HAP-1 (cell line): Measurements from ENCODE around the gene PRC1.

Source experiments
- DNase-seq, 2 experiments: peaks; one replicate each; pipeline ENCODE4 v3.0.0-alpha.2; 2016 to 2020; ENCODE audit warnings: low spot score in 2 of 2
- H3K27me3 ChIP-seq: fragments of 250-450 bp; sonication (Bioruptor Pico); 2 replicates; pipeline ENCODE4 v1.5.1; 2020; ENCODE audit warnings: low read depth, mild to moderate bottlenecking, moderate library complexity
- H3K36me3 ChIP-seq: fragments of 250-450 bp; sonication (Bioruptor Pico); replicated peaks from 2 replicates; pipeline ENCODE4 v1.5.1; 2020; ENCODE audit warnings: mild to moderate bottlenecking
- H3K4me1 ChIP-seq: fragments of 250-450 bp; sonication (Bioruptor Pico); 2 replicates; pipeline ENCODE4 v1.5.1; 2020; ENCODE audit warnings: mild to moderate bottlenecking
- H3K4me3 ChIP-seq: fragments of 250-450 bp; sonication (Bioruptor Pico); 2 replicates; pipeline ENCODE4 v1.5.1; 2020; ENCODE audit warnings: mild to moderate bottlenecking, moderate library complexity
- H3K9me3 ChIP-seq: fragments of 250-450 bp; sonication (Bioruptor Pico); 2 replicates; pipeline ENCODE4 v1.5.1; 2020; ENCODE audit warnings: mild to moderate bottlenecking, moderate library complexity
- in situ Hi-C: fragments of 300-500 bp; cut with MboI; formaldehyde crosslinking; loops from 3 replicates; pipeline ENCODE4 v1.14.3; 2020; ENCODE audit warnings: low sequenced_read_pairs, inconsistent platforms, mixed read lengths

Gene PRC1

DNA sequence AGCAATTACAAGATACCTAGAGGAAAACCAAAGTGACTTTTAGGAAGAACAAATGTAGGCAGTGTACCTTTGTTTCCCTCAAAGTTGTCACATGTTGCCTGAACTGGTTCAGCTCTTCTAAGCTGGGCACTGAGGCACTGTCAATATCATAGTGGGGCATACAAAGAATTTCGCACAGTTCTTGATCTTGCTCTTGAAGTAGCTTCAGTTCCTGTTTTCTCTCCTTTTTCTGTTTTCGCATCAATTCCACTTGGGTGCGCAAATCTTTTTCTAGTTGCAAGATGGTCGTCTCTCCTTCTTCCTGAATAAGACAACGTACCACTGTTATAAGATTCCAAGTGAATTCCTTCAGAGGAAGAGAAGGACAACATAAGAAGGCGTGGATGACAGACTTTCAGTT, 12.7 kb downstream of the PRC1 start:
- Histone ChIP-seq H3K9me3 (no peaks in the 10 kb centered on the region), H3K4me1 (no peaks in the 10 kb centered on the region), H3K36me3 (peaks cover 87% of the 10 kb centered on the region), H3K27me3 (no peaks in the 10 kb centered on the region), H3K4me3 (no peak overlapping the region)
- in situ Hi-C loops, result no loop called here
- DNase-seq, result no peak

GRCh38 chr15:90979582-90979981, 14.8 kb downstream of the PRC1 start:
- H3K27me3 ChIP-seq, result no peaks in the 10 kb centered on the region
- H3K4me1 ChIP-seq, result no peaks in the 10 kb centered on the region
- H3K36me3 ChIP-seq, result peaks cover 97% of the 10 kb centered on the region
- no peak for DNase-seq
- no peak overlapping the region for H3K4me3 ChIP-seq
- no peaks in the 10 kb centered on the region for H3K9me3 ChIP-seq
- in situ Hi-C loops, result no loop called here

DNA sequence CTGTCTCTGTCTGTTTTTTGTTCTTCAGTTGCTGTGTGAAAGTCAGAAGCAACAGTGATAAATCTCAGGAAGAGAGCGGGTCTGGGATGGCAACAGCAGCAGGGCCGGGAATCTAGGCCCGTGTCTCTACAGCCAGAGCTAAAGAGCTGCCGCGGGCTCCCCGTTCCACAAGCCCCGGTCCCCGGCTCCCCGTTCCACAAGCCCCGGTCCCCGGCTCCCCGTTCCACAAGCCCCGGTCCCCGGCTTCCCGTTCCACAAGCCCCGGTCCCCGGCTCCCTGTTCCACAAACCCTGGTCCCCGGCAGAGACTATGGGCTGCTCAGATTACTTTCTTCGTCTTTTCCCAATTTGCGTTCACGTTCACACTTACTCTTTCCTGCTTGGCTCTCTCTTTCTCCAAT, 20.1 kb downstream of the PRC1 start:
- H3K36me3 ChIP-seq, result peaks cover 92% of the 10 kb centered on the region
- H3K4me3 ChIP-seq, result no peak overlapping the region
- DNase-seq, result no peak
- in situ Hi-C loops, result loop anchor here (25.0 kb wide), 1 partner anchor 1362 kb away; no protein-coding TSS in a partner anchor
- no peaks in the 10 kb centered on the region for H3K27me3 ChIP-seq
- no peaks in the 10 kb centered on the region for H3K9me3 ChIP-seq
- no peaks in the 10 kb centered on the region for H3K4me1 ChIP-seq

- Histone ChIP-seq H3K9me3 (no peaks in the 10 kb centered on the region), H3K4me1 (no peaks in the 10 kb centered on the region), H3K27me3 (no peaks in the 10 kb centered on the region), H3K36me3 (peaks cover 94% of the 10 kb centered on the region), H3K4me3 (no peak overlapping the region)
- in situ Hi-C loops, result loop anchor here (25.0 kb wide), 1 partner anchor 1360 kb away; no protein-coding TSS in a partner anchor
- DNase-seq, result no peak
These were observed 22.2 kb downstream of the PRC1 start for GRCh38 chr15:90972133-90972532.

DNA sequence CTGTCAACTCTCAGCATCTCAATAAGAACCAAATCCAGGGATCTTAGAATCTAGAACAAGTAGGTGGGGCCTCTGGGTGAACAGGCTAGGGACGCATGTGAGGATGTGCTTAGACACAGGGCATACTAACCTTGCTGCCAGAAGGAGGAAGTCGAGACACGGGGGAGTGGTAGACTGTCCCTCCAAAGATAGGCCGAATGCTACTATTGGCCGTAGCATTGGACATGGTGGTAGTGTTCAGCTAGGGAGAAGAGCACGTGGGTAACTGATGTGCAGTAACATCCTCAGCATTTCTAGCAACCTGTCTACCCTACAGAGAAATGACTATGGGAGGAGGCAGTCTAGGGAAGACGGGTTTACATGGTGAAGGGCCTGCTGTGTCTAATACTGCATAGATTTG, 24.1 kb downstream of the PRC1 start:
- DNase-seq, result no peak
- no peaks in the 10 kb centered on the region for H3K9me3 ChIP-seq
- H3K36me3 ChIP-seq, result peaks cover 96% of the 10 kb centered on the region
- H3K4me1 ChIP-seq, result no peaks in the 10 kb centered on the region
- no peaks in the 10 kb centered on the region for H3K27me3 ChIP-seq
- in situ Hi-C loops, result loop anchor here (25.0 kb wide), 1 partner anchor 1358 kb away; no protein-coding TSS in a partner anchor
- H3K4me3 ChIP-seq, result no peak overlapping the region

- no peak for DNase-seq
- Histone ChIP-seq H3K9me3 (no peaks in the 10 kb centered on the region), H3K36me3 (peaks cover 95% of the 10 kb centered on the region), H3K27me3 (no peaks in the 10 kb centered on the region), H3K4me1 (no peaks in the 10 kb centered on the region), H3K4me3 (no peak overlapping the region)
- in situ Hi-C loops, result loop anchor here (25.0 kb wide), 1 partner anchor 1356 kb away; no protein-coding TSS in a partner anchor
These were observed 25.9 kb downstream of the PRC1 start for GRCh38 chr15:90968434-90968833.

- no peak for DNase-seq
- H3K36me3 ChIP-seq, result peaks cover 94% of the 10 kb centered on the region
- H3K4me1 ChIP-seq, result no peaks in the 10 kb centered on the region
- H3K9me3 ChIP-seq, result no peaks in the 10 kb centered on the region
- no peaks in the 10 kb centered on the region for H3K27me3 ChIP-seq
- no peak overlapping the region for H3K4me3 ChIP-seq
- in situ Hi-C loops, result loop anchor here (25.0 kb wide), 1 partner anchor 1355 kb away; no protein-coding TSS in a partner anchor
These were observed 27.1 kb downstream of the PRC1 start for GRCh38 chr15:90967206-90967605.

GRCh38 chr15:90966262-90966661, 28.1 kb downstream of the PRC1 start:
- Histone ChIP-seq H3K4me3 (no peak overlapping the region), H3K36me3 (peaks cover 97% of the 10 kb centered on the region), H3K4me1 (no peaks in the 10 kb centered on the region), H3K27me3 (no peaks in the 10 kb centered on the region), H3K9me3 (no peaks in the 10 kb centered on the region)
- in situ Hi-C loops, result loop anchor here (25.0 kb wide), 1 partner anchor 1354 kb away; no protein-coding TSS in a partner anchor
- DNase-seq, result no peak

GRCh38 chr15:90962021-90962420, 32.3 kb downstream of the PRC1 start:
- DNase-seq, result no peak
- in situ Hi-C loops, result loop anchor here (25.0 kb wide), 1 partner anchor 1350 kb away; no protein-coding TSS in a partner anchor
- H3K36me3 ChIP-seq, result peaks cover 88% of the 10 kb centered on the region
- no peaks in the 10 kb centered on the region for H3K9me3 ChIP-seq
- H3K4me3 ChIP-seq, result no peak overlapping the region
- no peaks in the 10 kb centered on the region; the same call in 1 of the 2 replicates for H3K4me1 ChIP-seq
- H3K27me3 ChIP-seq, result no peaks in the 10 kb centered on the region

GRCh38 chr15:90960298-90961091, 33.8 kb downstream of the PRC1 start:
- Histone ChIP-seq H3K9me3 (no peaks in the 10 kb centered on the region), H3K27me3 (no peaks in the 10 kb centered on the region), H3K4me1 (peaks cover 8% of the 10 kb centered on the region), H3K4me3 (no peak overlapping the region), H3K36me3 (peaks cover 73% of the 10 kb centered on the region)
- DNase-seq, result no peak
- in situ Hi-C loops, result loop anchor here (25.0 kb wide), 1 partner anchor 1348 kb away; no protein-coding TSS in a partner anchor

GRCh38 chr15:90959894-90960293, 34.4 kb downstream of the PRC1 start:
- DNase-seq, result no peak
- peaks cover 67% of the 10 kb centered on the region for H3K36me3 ChIP-seq

DNA sequence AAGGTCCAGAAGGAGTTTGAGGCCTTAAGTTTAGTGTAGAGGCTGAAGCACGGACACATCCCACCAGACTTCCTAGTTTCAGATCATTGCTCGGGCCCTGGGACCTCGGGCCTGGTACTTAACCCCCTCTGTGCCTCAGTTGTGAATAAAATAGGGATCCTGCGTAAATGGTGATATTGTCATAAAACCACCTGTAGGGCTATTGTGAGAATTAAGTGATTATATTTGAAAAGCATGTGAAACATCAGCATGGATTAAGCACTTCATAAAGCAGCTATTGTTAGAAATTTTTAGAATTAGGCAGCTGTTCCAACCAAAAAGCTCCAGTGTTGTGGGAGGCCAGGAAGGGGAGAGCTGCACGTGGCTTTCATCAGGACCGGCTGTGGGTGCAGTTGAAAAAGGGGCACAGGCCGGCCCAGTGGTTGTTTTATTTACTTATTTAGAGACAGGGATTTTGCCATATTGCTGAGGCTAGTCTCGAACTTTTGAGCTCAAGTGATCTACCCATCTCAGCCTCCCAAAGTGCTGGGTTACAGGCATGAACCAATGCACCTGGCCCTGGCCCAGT, 35.2 kb downstream of the PRC1 start:
- H3K27me3 ChIP-seq, result no peaks in the 10 kb centered on the region
- H3K9me3 ChIP-seq, result no peaks in the 10 kb centered on the region
- H3K4me3 ChIP-seq, result no peak overlapping the region
- in situ Hi-C loops, result loop anchor here (5.0 to 25.0 kb wide), 2 partner anchors 33 to 1347 kb away; partner anchors contain the start of gene PRC1
- peaks cover 59% of the 10 kb centered on the region for H3K36me3 ChIP-seq
- DNase-seq, result no peak
- H3K4me1 ChIP-seq, result peaks cover 10% of the 10 kb centered on the region

More at GRCh38 chr15:90959894-90960293, 34.4 kb downstream of the PRC1 start:
- in situ Hi-C loops, result loop anchor here (5.0 to 25.0 kb wide), 2 partner anchors 32 to 1348 kb away; partner anchors contain the start of gene PRC1
- H3K4me3 ChIP-seq, result no peak overlapping the region
- H3K9me3 ChIP-seq, result no peaks in the 10 kb centered on the region
- H3K27me3 ChIP-seq, result no peaks in the 10 kb centered on the region
- H3K4me1 ChIP-seq, result peaks cover 8% of the 10 kb centered on the region

GRCh38 chr15:90957791-90958190, 36.5 kb downstream of the PRC1 start:
- no peaks in the 10 kb centered on the region for H3K9me3 ChIP-seq
- no peaks in the 10 kb centered on the region for H3K27me3 ChIP-seq
- no peak for DNase-seq
- in situ Hi-C loops, result loop anchor here (5.0 to 25.0 kb wide), 2 partner anchors 35 to 1345 kb away; partner anchors contain the start of gene PRC1
- no peak overlapping the region for H3K4me3 ChIP-seq
- peaks cover 58% of the 10 kb centered on the region for H3K36me3 ChIP-seq
- H3K4me1 ChIP-seq, result peaks cover 10% of the 10 kb centered on the region
